OCI-LY3 (cell line): ENCODE measurements around the gene ZFYVE28.
"Not testable (repeated sequence)": the region's sequence is repeated elsewhere in the genome, so short reads cannot be mapped to it uniquely, and the experiment has no call there.

Source experiments
- CTCF ChIP-seq: fragments of 200-600, 300-600 bp; sonication (generic); IDR thresholded peaks from 2 replicates; pipeline ENCODE4 v1.5.1; 2014; ENCODE audit warnings: antibody characterized with exemption, low read length, low read depth
- EZH2phosphoT487 ChIP-seq: fragments of 200-600 bp; shearing (Covaris generic); IDR thresholded peaks from 2 replicates; pipeline ENCODE4 v1.6.1; 2018; ENCODE audit warnings: antibody characterized with exemption, mixed run types, low read depth

GRCh38 chr4:2221378-2221777 lies 197.1 kb downstream of the ZFYVE28 start:
- not testable (repeated sequence) for TF ChIP-seq CTCF, EZH2phosphoT487
